Kidney (tissue), 14 donors: ENCODE data around the gene FGR. TPM values are rescaled to one million over a fixed set of nuclear protein-coding genes. Genes with fewer than 3 reads are reported as not detected.

Source experiments
- DNase-seq, 5 donors: peaks; one replicate each; pipeline ENCODE4 v3.0.0-alpha.2; 2013 to 2020
- FAIRE-seq: peaks from 2 replicates; lab custom pipeline; 2012; peaks lifted over from hg19 to GRCh38; lab: Jason Lieb, UNC
- H3K27ac ChIP-seq, 2 donors: one replicate each; pipeline ENCODE4 v1.7.0; 2013; ENCODE audit warnings: low read depth in 2 of 2, low read length in 2 of 2, inconsistent platforms in 1 of 2
- H3K27me3 ChIP-seq: one replicate; pipeline ENCODE4 v1.7.1; 2013; ENCODE audit warnings: low read length, inconsistent platforms; ENCODE audit not compliant: control insufficient read depth, insufficient read depth
- H3K36me3 ChIP-seq, 3 donors: one replicate each; pipeline versions ENCODE4 v1.7.0 to v1.7.1; 2013; ENCODE audit warnings: low read length in 3 of 3, control low read depth in 1 of 3, inconsistent platforms in 1 of 3; ENCODE audit not compliant: insufficient read depth in 3 of 3, control insufficient read depth in 2 of 3
- H3K4me1 ChIP-seq, 3 donors: one replicate each; pipeline versions ENCODE4 v1.7.0 to v1.7.1; 2013; ENCODE audit warnings: low read length in 3 of 3, inconsistent platforms in 1 of 3, low read depth in 1 of 3; ENCODE audit not compliant: control insufficient read depth in 2 of 3, insufficient read depth in 2 of 3
- H3K4me3 ChIP-seq, 3 donors: one replicate each; pipeline versions ENCODE4 v1.7.0 to v1.8.1; 2013; ENCODE audit warnings: low read length in 3 of 3, control low read depth in 1 of 3, inconsistent platforms in 1 of 3
- H3K9ac ChIP-seq, 3 donors: one replicate each; pipeline versions ENCODE4 v1.7.0 to v1.7.1; 2013; ENCODE audit warnings: low read length in 3 of 3, control low read depth in 1 of 3, inconsistent platforms in 1 of 3
- H3K9me3 ChIP-seq, 3 donors: one replicate each; pipeline versions ENCODE4 v1.7.0 to v1.7.1; 2013; ENCODE audit warnings: low read length in 3 of 3, control low read depth in 1 of 3, inconsistent platforms in 1 of 3; ENCODE audit not compliant: control insufficient read depth in 2 of 3, insufficient read depth in 1 of 3
- CTCF ChIP-seq: IDR thresholded peaks from 3 replicates; pipeline ENCODE4 v1.5.1; 2012; ENCODE audit warnings: mild to moderate bottlenecking, moderate library complexity, borderline replicate concordance; ENCODE audit not compliant: insufficient read depth; ENCODE audit errors: extremely low read depth
- intact Hi-C: fragments of 100-400 bp; cut with DNase I; formaldehyde crosslinking; loops from one replicate; pipeline ENCODE4 v1.11.1; 2022
- polyA plus RNA-seq: library from polyadenylated mRNA; stranded (reverse); fragments of 350-450 nt; fragmentation: Illumina TruSeq; extraction: RNeasy Lipid Tissue Mini Kit (QIAGEN cat#74804); gene quantifications from one replicate; pipeline ENCODE4 v1.2.3, GENCODE V29; 2014; ENCODE audit warnings: low read depth, low replicate concordance; ENCODE audit not compliant: insufficient read depth
- total RNA-seq: library from RNA; stranded (reverse); fragmentation: NEBNext Ultra II Directional; extraction: Animal tissue kit (Norgen Biotek cat#: 25700); gene quantifications from one replicate; pipeline ENCODE4 v1.2.1, GENCODE V29; 2021
- donor health status: control.
- donor health status: control.
- donor health status: control.
- donor health status: control.
- donor health status: control.
- donor health status: DM: yes; HTN: yes; CAD: no.
- donor health status: Normal renal cell carcinoma (clear cell type).

The FGR gene
- total and polyA plus RNA-seq, 2 donors from 2014 or later, result 2.5 to 23.3 TPM

DNA sequence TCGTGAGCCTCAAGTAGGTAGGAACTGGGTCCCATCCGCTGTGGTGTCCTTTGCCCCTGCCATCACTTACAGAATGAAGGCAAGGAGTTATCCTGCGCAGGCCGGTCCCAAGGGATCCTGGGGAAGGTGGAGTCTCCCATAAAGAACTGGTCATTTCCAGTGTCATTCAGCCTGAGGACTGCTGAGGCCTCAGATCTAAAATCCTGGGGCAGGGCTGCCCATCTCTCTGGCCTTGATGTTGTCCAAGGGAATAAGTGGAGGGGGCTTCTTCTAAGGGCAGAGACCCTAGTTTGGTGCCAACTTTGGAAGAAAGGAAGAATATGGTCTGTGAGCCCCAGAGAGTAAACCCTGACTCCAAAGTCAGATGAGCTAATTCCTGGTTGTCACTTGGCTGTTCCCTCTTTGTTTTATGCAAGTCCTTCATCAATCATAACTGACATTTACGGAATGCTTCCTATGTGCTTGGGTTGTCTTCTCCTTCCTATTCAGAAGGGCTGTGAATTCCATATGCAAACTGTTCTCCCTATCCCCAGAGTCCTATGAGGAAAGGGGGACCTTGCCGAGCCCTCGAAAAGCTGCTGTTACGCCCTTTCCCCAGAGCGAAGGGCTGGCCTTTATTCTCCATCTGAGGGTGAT lies 30.1 kb upstream of the FGR start:
- intact Hi-C loops, result loop anchor here (10.0 kb wide), 1 partner anchor 360 kb away; no protein-coding TSS in a partner anchor

DNA sequence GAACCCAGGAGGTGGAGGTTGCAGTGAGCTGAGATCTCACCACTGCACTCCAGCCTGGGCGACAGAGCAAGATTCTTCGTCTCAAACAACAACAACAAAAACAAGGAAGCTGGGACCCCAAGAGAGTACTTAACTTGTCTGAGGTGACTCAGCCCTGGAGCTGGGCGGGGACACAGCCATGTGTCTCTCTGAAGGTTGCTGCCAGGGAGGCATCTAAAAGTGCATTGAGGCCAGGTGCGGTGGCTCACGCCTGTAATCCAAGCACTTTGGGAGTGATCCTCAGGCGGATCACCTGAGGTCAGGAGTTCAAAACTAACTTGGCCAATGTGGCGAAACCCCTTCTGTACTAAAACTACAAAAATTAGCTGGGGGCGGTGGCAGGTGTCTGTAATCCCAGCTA lies 29.3 kb upstream of the FGR start:
- H3K27ac ChIP-seq, result no peak overlapping the region
- peaks cover 0 to 6% (median 0%) of the 10 kb centered on the region in 3 donors for H3K4me1 ChIP-seq
- H3K36me3 ChIP-seq, result no peaks in the 10 kb centered on the region
- FAIRE-seq (no peak), DNase-seq (no peak)
- H3K9ac ChIP-seq, result no peak overlapping the region
- H3K4me3 ChIP-seq, result no peak overlapping the region
- intact Hi-C loops, result loop anchor here (5.0 to 10.0 kb wide), 2 partner anchors 52 to 359 kb away; no protein-coding TSS in a partner anchor
- no peak for TF ChIP-seq CTCF
- H3K27me3 ChIP-seq, result no peaks in the 10 kb centered on the region
- H3K9me3 ChIP-seq, result no peaks in the 10 kb centered on the region

More for the DNA sequence above, 30.1 kb upstream of the FGR start:
- Histone ChIP-seq H3K27ac (no peak overlapping the region), H3K9me3 (no peaks in the 10 kb centered on the region), H3K36me3 (no peaks in the 10 kb centered on the region), H3K9ac (no peak overlapping the region), H3K27me3 (no peaks in the 10 kb centered on the region), H3K4me3 (no peak overlapping the region), H3K4me1 (peaks cover 0 to 8% (median 0%) of the 10 kb centered on the region in 3 donors)
- DNase-seq (no peak), FAIRE-seq (no peak)
- TF ChIP-seq CTCF, result no peak

GRCh38 chr1:27662707-27663393 lies 27.9 kb upstream of the FGR start:
- Histone ChIP-seq H3K36me3 (no peaks in the 10 kb centered on the region), H3K4me3 (no peak overlapping the region), H3K27ac (peak overlapping the region in 1 of 2 donors; percentile 5), H3K27me3 (no peaks in the 10 kb centered on the region), H3K9ac (no peak overlapping the region), H3K4me1 (peaks cover 0 to 10% (median 0%) of the 10 kb centered on the region in 3 donors), H3K9me3 (no peaks in the 10 kb centered on the region)
- peak; percentile 98 for TF ChIP-seq CTCF
- FAIRE-seq (no peak), DNase-seq (peak; percentile 89 to 93 (median 91))
- intact Hi-C loops, result loop anchor here (5.0 to 10.0 kb wide), 2 partner anchors 51 to 358 kb away; no protein-coding TSS in a partner anchor
